ENCODE results near the gene OLFML3. TPM values are rescaled to one million over a fixed set of nuclear protein-coding genes. Genes with fewer than 3 reads are reported as not detected.
"Not testable (repeated sequence)": the region's sequence is repeated elsewhere in the genome, so short reads cannot be mapped to it uniquely, and the experiment has no call there.

OLFML3 gene
- total RNA-seq, 2 experiments from 2014 or later, result 0.10 TPM; not detected in 1

GRCh38 chr1:113995382-113995781 lies 16.1 kb downstream of the OLFML3 start:
- H3K4me1 Mint-ChIP-seq (ENCODE audit: low read depth), result peaks cover 2% of the 10 kb centered on the region
- no peak overlapping the region for H3K4me3 Mint-ChIP-seq
- no peak overlapping the region for H3K27ac Mint-ChIP-seq
- peaks cover 16% of the 10 kb centered on the region for H3K9me3 Mint-ChIP-seq
- CTCF ChIA-PET, result no interaction called here
- peaks cover 8% of the 10 kb centered on the region for H3K27me3 Mint-ChIP-seq (ENCODE audit: low read depth)
- DNase-seq, result no peak
- intact Hi-C loops (cut with micrococcal nuclease), result no loop called here
- no peaks in the 10 kb centered on the region for H3K36me3 Mint-ChIP-seq (ENCODE audit: low read depth)

GRCh38 chr1:113998361-113998760 lies 19.1 kb downstream of the OLFML3 start:
- Mint-ChIP-seq H3K4me3 (no peak overlapping the region), H3K27ac (no peak overlapping the region), H3K9me3 (peaks cover 16% of the 10 kb centered on the region), H3K4me1 (ENCODE audit: low read depth) (peaks cover 2% of the 10 kb centered on the region), H3K27me3 (ENCODE audit: low read depth) (peaks cover 5% of the 10 kb centered on the region), H3K36me3 (ENCODE audit: low read depth) (no peaks in the 10 kb centered on the region)
- CTCF ChIA-PET, result interaction anchor here (0.7 kb wide), 1 partner anchor 284 kb away, joined by 3 read pairs; no protein-coding TSS in a partner anchor
- intact Hi-C loops (cut with micrococcal nuclease), result no loop called here
- no peak for DNase-seq

DNA sequence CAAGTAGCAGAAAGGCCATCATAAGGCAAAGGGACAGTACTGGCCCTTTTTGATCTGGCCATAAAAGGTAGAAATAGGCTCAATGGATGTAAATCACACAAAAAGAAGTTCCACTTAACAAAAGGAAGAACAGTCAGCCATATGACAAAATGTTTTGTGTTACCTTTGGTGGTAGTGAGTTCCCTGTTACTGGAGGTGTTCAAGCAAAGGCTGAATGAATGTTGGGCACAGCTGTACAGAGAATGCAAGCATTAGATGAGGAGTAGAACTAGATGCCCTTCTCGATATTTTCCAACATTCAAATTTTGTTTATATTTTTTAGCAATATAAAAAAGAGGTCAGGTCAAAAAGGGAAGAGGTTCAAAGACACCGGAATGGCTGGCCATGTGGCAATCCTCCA lies 20.0 kb downstream of the OLFML3 start:
- CTCF ChIA-PET, result no interaction called here
- H3K27me3 Mint-ChIP-seq (ENCODE audit: low read depth), result peaks cover 5% of the 10 kb centered on the region
- no peak overlapping the region for H3K27ac Mint-ChIP-seq
- peaks cover 2% of the 10 kb centered on the region for H3K4me1 Mint-ChIP-seq (ENCODE audit: low read depth)
- peaks cover 13% of the 10 kb centered on the region for H3K9me3 Mint-ChIP-seq
- H3K4me3 Mint-ChIP-seq, result no peak overlapping the region
- no peak for DNase-seq
- intact Hi-C loops (cut with micrococcal nuclease), result no loop called here
- no peaks in the 10 kb centered on the region for H3K36me3 Mint-ChIP-seq (ENCODE audit: low read depth)

GRCh38 chr1:113999799-114000198 lies 20.5 kb downstream of the OLFML3 start:
- intact Hi-C loops (cut with micrococcal nuclease), result no loop called here
- H3K36me3 Mint-ChIP-seq (ENCODE audit: low read depth), result no peaks in the 10 kb centered on the region
- no peak overlapping the region for H3K4me3 Mint-ChIP-seq
- peaks cover 5% of the 10 kb centered on the region for H3K27me3 Mint-ChIP-seq (ENCODE audit: low read depth)
- CTCF ChIA-PET, result interaction anchor here (0.6 kb wide), 1 partner anchor 180 kb away, joined by 3 read pairs; no protein-coding TSS in a partner anchor
- H3K27ac Mint-ChIP-seq, result no peak overlapping the region
- peaks cover 2% of the 10 kb centered on the region for H3K4me1 Mint-ChIP-seq (ENCODE audit: low read depth)
- H3K9me3 Mint-ChIP-seq, result peaks cover 7% of the 10 kb centered on the region
- DNase-seq, result no peak

DNA sequence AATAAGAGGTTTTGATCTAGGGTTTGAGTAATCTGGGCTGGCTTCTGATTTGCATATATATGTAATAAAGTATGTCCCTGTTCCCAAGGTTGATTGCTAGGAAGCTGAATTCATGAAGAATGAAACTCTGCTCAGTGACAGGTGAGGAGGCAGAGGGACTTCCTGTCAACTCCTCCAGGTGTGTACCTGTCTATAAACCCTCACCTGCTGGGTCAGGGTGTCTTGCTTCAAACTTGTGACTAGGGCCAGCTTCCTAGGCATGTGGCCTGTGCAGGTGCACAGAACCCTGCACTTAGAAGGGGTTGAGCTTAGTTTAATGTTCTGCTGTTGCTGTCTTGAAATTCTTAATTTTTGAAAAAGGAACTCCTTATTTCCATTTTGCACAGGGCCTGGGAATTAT lies 21.1 kb downstream of the OLFML3 start:
- Mint-ChIP-seq H3K27me3 (ENCODE audit: low read depth) (peaks cover 4% of the 10 kb centered on the region), H3K27ac (no peak overlapping the region), H3K4me1 (ENCODE audit: low read depth) (peaks cover 2% of the 10 kb centered on the region), H3K9me3 (peaks cover 3% of the 10 kb centered on the region), H3K4me3 (no peak overlapping the region), H3K36me3 (ENCODE audit: low read depth) (no peaks in the 10 kb centered on the region)
- CTCF ChIA-PET, result interaction anchor here (0.6 kb wide), 1 partner anchor 179 kb away, joined by 3 read pairs; no protein-coding TSS in a partner anchor
- DNase-seq, result no peak
- intact Hi-C loops (cut with micrococcal nuclease), result no loop called here

DNA sequence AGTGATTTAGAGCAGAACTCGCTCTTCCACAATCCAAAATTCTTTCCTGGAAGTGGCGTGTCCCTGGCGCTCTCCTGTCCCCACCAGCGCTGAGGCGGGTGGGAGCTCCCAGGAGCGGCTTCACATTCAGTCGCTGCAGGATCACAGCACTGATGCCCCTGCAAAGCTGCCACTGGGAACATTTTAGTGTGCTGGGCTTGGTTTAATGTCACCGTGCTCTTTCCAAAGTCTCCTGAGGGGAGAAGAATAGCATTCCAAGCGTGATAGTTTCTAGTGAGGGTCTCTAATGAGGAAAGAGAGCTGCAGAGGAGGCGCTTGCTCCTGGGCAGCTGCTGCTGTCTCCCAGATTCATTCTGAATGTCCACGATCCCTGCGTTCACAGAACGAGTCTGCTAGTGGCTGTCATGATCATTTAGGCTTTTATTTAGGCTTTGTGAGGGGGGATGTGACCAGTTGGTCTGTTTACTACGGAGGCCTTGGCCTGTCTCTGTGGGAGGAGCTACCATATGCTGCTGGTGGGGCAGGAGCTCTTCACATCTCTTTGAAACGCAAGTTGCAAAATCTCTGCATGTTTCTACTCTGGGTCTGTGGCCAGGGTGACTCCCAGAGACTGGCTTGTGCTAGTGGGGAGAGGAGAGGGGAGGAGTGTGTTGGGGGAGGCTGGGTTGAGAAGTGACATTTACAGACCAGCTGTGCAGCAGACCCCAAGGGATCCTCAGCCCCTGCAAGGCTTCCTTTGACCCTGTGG lies 23.4 kb downstream of the OLFML3 start:
- H3K9me3 Mint-ChIP-seq, result no peaks in the 10 kb centered on the region
- H3K27me3 Mint-ChIP-seq (ENCODE audit: low read depth), result peaks cover 3% of the 10 kb centered on the region
- CTCF ChIA-PET, result no interaction called here
- intact Hi-C loops (cut with micrococcal nuclease), result no loop called here
- no peak overlapping the region for H3K4me3 Mint-ChIP-seq
- DNase-seq, result no peak
- peaks cover 2% of the 10 kb centered on the region for H3K4me1 Mint-ChIP-seq (ENCODE audit: low read depth)
- no peak overlapping the region for H3K27ac Mint-ChIP-seq
- H3K36me3 Mint-ChIP-seq (ENCODE audit: low read depth), result no peaks in the 10 kb centered on the region

- CTCF ChIA-PET, result interaction anchor here (0.7 to 1.0 kb wide), 2 partner anchors 32 to 148 kb away, joined by 3 to 5 read pairs; no protein-coding TSS in a partner anchor
- no peak for DNase-seq
- Mint-ChIP-seq H3K4me1 (ENCODE audit: low read depth) (no peaks in the 10 kb centered on the region), H3K27ac (no peak overlapping the region), H3K4me3 (no peak overlapping the region), H3K27me3 (ENCODE audit: low read depth) (peaks cover 3% of the 10 kb centered on the region), H3K9me3 (no peaks in the 10 kb centered on the region), H3K36me3 (ENCODE audit: low read depth) (no peaks in the 10 kb centered on the region)
- intact Hi-C loops (cut with micrococcal nuclease), result no loop called here
These were observed 24.2 kb downstream of the OLFML3 start for GRCh38 chr1:114003431-114003830.

DNA sequence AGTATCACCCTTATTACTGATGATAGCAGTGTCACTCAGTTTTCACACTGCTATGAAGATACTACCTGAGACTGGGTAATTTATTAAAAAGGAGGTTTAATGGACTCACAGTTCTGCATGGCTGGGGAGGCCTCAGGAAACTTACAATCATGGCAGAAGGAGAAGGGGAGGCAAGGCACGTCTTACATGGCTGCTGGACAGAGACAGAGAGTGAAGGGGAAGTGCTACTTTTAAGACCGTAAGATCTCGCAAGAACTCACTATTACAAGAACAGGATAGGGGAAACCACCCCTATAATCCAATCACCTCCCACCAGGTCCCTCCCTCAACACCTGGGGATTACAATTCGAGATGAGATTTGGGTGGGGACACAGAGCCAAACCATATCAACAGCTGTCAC lies 27.6 kb downstream of the OLFML3 start:
- H3K4me1 Mint-ChIP-seq (ENCODE audit: low read depth); H3K36me3 Mint-ChIP-seq (ENCODE audit: low read depth); H3K27me3 Mint-ChIP-seq (ENCODE audit: low read depth); CTCF ChIA-PET; H3K4me3 Mint-ChIP-seq; H3K9me3 Mint-ChIP-seq; DNase-seq; H3K27ac Mint-ChIP-seq; intact Hi-C loops (cut with micrococcal nuclease): not testable (repeated sequence)

DNA sequence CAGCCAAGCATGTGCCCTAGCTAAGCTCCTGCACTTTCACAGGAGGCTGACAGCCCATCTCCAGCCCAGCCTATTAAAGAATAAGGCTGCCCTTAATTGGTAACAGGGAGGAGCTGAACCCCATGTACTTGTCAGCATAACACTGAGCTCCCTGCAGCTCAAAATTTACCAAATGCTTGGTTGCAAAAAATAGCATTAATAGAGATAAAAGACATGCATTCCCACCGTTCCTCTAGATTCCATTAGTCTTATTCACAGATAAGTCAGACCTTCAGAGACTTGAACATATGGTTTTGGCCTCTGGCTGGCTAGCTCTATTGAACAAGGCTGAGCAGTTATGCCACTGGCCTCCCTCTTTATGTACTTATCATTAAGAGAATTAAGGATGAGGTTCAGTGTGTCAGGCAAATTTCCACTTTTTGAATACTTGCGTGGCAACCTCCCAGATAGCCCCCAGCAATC lies 29.2 kb downstream of the OLFML3 start:
- Mint-ChIP-seq H3K27ac (no peak overlapping the region), H3K9me3 (no peaks in the 10 kb centered on the region), H3K4me1 (ENCODE audit: low read depth) (no peaks in the 10 kb centered on the region), H3K36me3 (ENCODE audit: low read depth) (no peaks in the 10 kb centered on the region), H3K4me3 (no peak overlapping the region), H3K27me3 (ENCODE audit: low read depth) (peaks cover 3% of the 10 kb centered on the region)
- CTCF ChIA-PET, result interaction anchor here (0.7 to 0.8 kb wide), 2 partner anchors 12 to 157 kb away, joined by 3 read pairs; no protein-coding TSS in a partner anchor
- DNase-seq, result no peak
- intact Hi-C loops (cut with micrococcal nuclease), result no loop called here

- CTCF ChIA-PET, result interaction anchor here (0.8 kb wide), 1 partner anchor 156 kb away, joined by 3 read pairs; no protein-coding TSS in a partner anchor
- no peaks in the 10 kb centered on the region for H3K4me1 Mint-ChIP-seq (ENCODE audit: low read depth)
These were observed 29.7 kb downstream of the OLFML3 start for GRCh38 chr1:114008993-114009392.

DNA sequence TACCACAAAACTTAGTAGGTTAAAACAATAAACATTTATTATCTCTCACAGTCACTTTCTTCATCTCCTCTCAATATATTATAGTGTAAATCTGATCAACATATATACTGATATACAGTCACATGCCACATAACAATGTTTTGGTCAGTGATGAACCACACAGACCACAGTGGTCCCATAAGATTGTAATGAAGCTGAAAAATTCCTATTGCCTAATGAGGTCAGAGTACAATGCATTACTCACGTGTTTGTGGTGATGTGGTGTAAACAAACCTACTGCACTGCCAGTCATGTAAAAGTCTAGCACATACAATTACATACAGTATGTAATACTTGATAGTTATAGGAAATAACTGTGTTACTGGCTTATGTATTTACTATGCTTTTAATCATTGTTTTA lies 30.1 kb downstream of the OLFML3 start:
- DNase-seq, result no peak
- CTCF ChIA-PET, result interaction anchor here (0.8 kb wide), 1 partner anchor 156 kb away, joined by 3 read pairs; no protein-coding TSS in a partner anchor
- Mint-ChIP-seq H3K27ac (no peak overlapping the region), H3K27me3 (ENCODE audit: low read depth) (peaks cover 3% of the 10 kb centered on the region), H3K9me3 (no peaks in the 10 kb centered on the region), H3K36me3 (ENCODE audit: low read depth) (no peaks in the 10 kb centered on the region), H3K4me1 (ENCODE audit: low read depth) (no peaks in the 10 kb centered on the region), H3K4me3 (no peak overlapping the region)
- intact Hi-C loops (cut with micrococcal nuclease), result no loop called here

More at GRCh38 chr1:114008993-114009392, 29.7 kb downstream of the OLFML3 start:
- no peak overlapping the region for H3K27ac Mint-ChIP-seq
- no peak overlapping the region for H3K4me3 Mint-ChIP-seq
- peaks cover 3% of the 10 kb centered on the region for H3K27me3 Mint-ChIP-seq (ENCODE audit: low read depth)
- no peaks in the 10 kb centered on the region for H3K9me3 Mint-ChIP-seq
- intact Hi-C loops (cut with micrococcal nuclease), result no loop called here
- DNase-seq, result no peak
- H3K36me3 Mint-ChIP-seq (ENCODE audit: low read depth), result no peaks in the 10 kb centered on the region

GRCh38 chr1:114010433-114011184 lies 31.3 kb downstream of the OLFML3 start:
- intact Hi-C loops (cut with micrococcal nuclease), result no loop called here
- H3K9me3 Mint-ChIP-seq, result no peaks in the 10 kb centered on the region
- H3K4me3 Mint-ChIP-seq, result no peak overlapping the region
- DNase-seq, result no peak
- H3K36me3 Mint-ChIP-seq (ENCODE audit: low read depth), result no peaks in the 10 kb centered on the region
- CTCF ChIA-PET, result no interaction called here
- peaks cover 5% of the 10 kb centered on the region for H3K27me3 Mint-ChIP-seq (ENCODE audit: low read depth)
- H3K27ac Mint-ChIP-seq, result no peak overlapping the region
- no peaks in the 10 kb centered on the region for H3K4me1 Mint-ChIP-seq (ENCODE audit: low read depth)

All from activated naive CD4-positive, alpha-beta T cell treated with anti-CD3 and anti-CD28 coated beads for 36 hours (primary cell).